H1 (cell line): Measurements from ENCODE around the gene SIK3. TPM values are rescaled to one million over a fixed set of nuclear protein-coding genes. Genes with fewer than 3 reads are reported as not detected.

Experiments
- CTCF ChIA-PET: fragments of 300-600 bp; sonication (Branson Sonifier 250); formaldehyde crosslinking; loops from one replicate; lab custom pipeline; 2021; ENCODE audit not compliant: partially characterized antibody; lab: Charles Lee
- POLR2A ChIA-PET: fragments of 300-600 bp; sonication (Branson Sonifier 250); formaldehyde crosslinking; loops from one replicate; lab custom pipeline; 2021; ENCODE audit warnings: inconsistent platforms; ENCODE audit not compliant: partially characterized antibody; lab: Charles Lee
- DNase-seq, 2 experiments: peaks; one replicate each; pipeline versions ENCODE4 v3.0.0 to v3.0.0-alpha.2; 2010 to 2022; ENCODE audit warnings: low spot score in 2 of 2, low read depth in 1 of 2, mixed read lengths in 1 of 2
- FAIRE-seq: peaks from 2 replicates; lab custom pipeline; 2011; peaks lifted over from hg19 to GRCh38; lab: Jason Lieb, UNC
- H2AFZ ChIP-seq: 2 replicates; pipeline ENCODE4 v1.8.1; 2012; ENCODE audit warnings: low read length, inconsistent platforms
- H2AK5ac ChIP-seq: 2 replicates; pipeline ENCODE4 v1.6.1; 2013; ENCODE audit warnings: low read depth, low read length
- H2BK120ac ChIP-seq: replicated peaks from 2 replicates; pipeline ENCODE3; 2013; ENCODE audit warnings: low read depth, low read length, inconsistent platforms
- H2BK12ac ChIP-seq: 2 replicates; pipeline ENCODE4 v1.6.1; 2013; ENCODE audit warnings: low read depth, low read length
- H2BK15ac ChIP-seq: 2 replicates; pipeline ENCODE4 v1.6.1; 2013; ENCODE audit warnings: low read length
- H2BK20ac ChIP-seq: 2 replicates; pipeline ENCODE4 v1.6.1; 2013; ENCODE audit warnings: low read length
- H2BK5ac ChIP-seq: 2 replicates; pipeline ENCODE4 v1.6.1; 2013; ENCODE audit warnings: low read depth, low read length
- H3K14ac ChIP-seq: 2 replicates; pipeline ENCODE4 v1.6.1; 2013; ENCODE audit warnings: inconsistent platforms; ENCODE audit not compliant: insufficient read length
- H3K18ac ChIP-seq: 2 replicates; pipeline ENCODE4 v1.6.1; 2013; ENCODE audit warnings: low read length; ENCODE audit errors: extremely low read depth
- H3K23ac ChIP-seq: 2 replicates; pipeline ENCODE4 v1.6.1; 2013; ENCODE audit warnings: inconsistent platforms; ENCODE audit not compliant: insufficient read length
- H3K23me2 ChIP-seq: 2 replicates; pipeline ENCODE4 v1.6.1; 2013; ENCODE audit warnings: low read depth, low read length
- H3K27ac ChIP-seq: 2 replicates; pipeline ENCODE4 v1.6.1; 2011; ENCODE audit warnings: low read depth, low read length, inconsistent platforms
- H3K27me3 ChIP-seq, 4 experiments: replicated peaks in 1 of 4; 1 replicate in 1 of 4; 2 replicates in 3 of 4; pipeline versions ENCODE4 v1.6.1 to v1.8.1; 2011 to 2013; ENCODE audit warnings: low read length in 3 of 4, mild to moderate bottlenecking in 3 of 4, inconsistent platforms in 2 of 4, mixed read lengths in 2 of 4, moderate library complexity in 1 of 4; ENCODE audit not compliant: control insufficient read depth in 3 of 4, insufficient read depth in 3 of 4; ENCODE audit errors: extremely low read depth in 1 of 4
- H3K36me3 ChIP-seq, 4 experiments: 2 replicates each; pipeline versions ENCODE4 v1.6.1 to v1.8.1; 2011 to 2013; ENCODE audit warnings: mild to moderate bottlenecking in 4 of 4, low read length in 3 of 4, moderate library complexity in 2 of 4, control low read depth in 1 of 4, inconsistent platforms in 1 of 4; ENCODE audit not compliant: insufficient read depth in 4 of 4, control insufficient read depth in 2 of 4
- H3K4ac ChIP-seq: replicated peaks from 2 replicates; pipeline ENCODE3; 2013; ENCODE audit warnings: low read length, low read depth, mixed read lengths, inconsistent platforms; ENCODE audit not compliant: insufficient read length
- H3K4me1 ChIP-seq, 4 experiments: replicated peaks in 1 of 4; 1 replicate in 1 of 4; 2 replicates in 3 of 4; pipeline versions ENCODE4 v1.6.1 to v1.8.1; 2011 to 2013; ENCODE audit warnings: low read length in 3 of 4, inconsistent platforms in 2 of 4, mixed read lengths in 1 of 4; ENCODE audit not compliant: insufficient read depth in 4 of 4, control insufficient read depth in 3 of 4
- H3K4me2 ChIP-seq, 2 experiments: 2 replicates each; pipeline versions ENCODE4 v1.6.1 to v1.8.1; 2011 to 2013; ENCODE audit warnings: low read depth in 2 of 2, low read length in 2 of 2, control low read depth in 1 of 2, inconsistent platforms in 1 of 2, mild to moderate bottlenecking in 1 of 2; ENCODE audit not compliant: insufficient read depth in 1 of 2
- H3K4me3 ChIP-seq, 4 experiments: fragments of 200-600, 300-600 bp in 1 of 4; sonication (generic), shearing (Covaris generic), sonication (Bioruptor Twin) in 1 of 4; 2 replicates each; pipeline versions ENCODE4 v1.5.1 to v1.8.1; 2011 to 2016; ENCODE audit warnings: low read length in 4 of 4, low read depth in 3 of 4, control low read depth in 2 of 4, inconsistent platforms in 2 of 4, mild to moderate bottlenecking in 2 of 4, mixed read lengths in 1 of 4, moderate library complexity in 1 of 4; ENCODE audit not compliant: insufficient read depth in 2 of 4; ENCODE audit errors: extremely low read depth in 1 of 4
- H3K56ac ChIP-seq: replicated peaks from 2 replicates; pipeline ENCODE3; 2013; ENCODE audit warnings: low read depth, mild to moderate bottlenecking, mixed read lengths, low read length, inconsistent platforms; ENCODE audit not compliant: insufficient read length
- H3K79me1 ChIP-seq: 2 replicates; pipeline ENCODE4 v1.6.1; 2013; ENCODE audit warnings: low read depth, low read length, control low read depth
- H3K79me2 ChIP-seq, 2 experiments: 2 replicates each; pipeline versions ENCODE4 v1.6.1 to v1.8.1; 2012 to 2013; ENCODE audit warnings: low read length in 2 of 2, mild to moderate bottlenecking in 2 of 2, inconsistent platforms in 1 of 2; ENCODE audit not compliant: insufficient read depth in 2 of 2, control insufficient read depth in 1 of 2
- H3K9ac ChIP-seq, 4 experiments: replicated peaks in 1 of 4; 1 replicate in 1 of 4; 2 replicates in 3 of 4; pipeline versions ENCODE4 v1.6.1 to v1.8.1; 2011 to 2013; ENCODE audit warnings: low read depth in 3 of 4, low read length in 3 of 4, control low read depth in 2 of 4, mild to moderate bottlenecking in 2 of 4, moderate library complexity in 2 of 4, inconsistent platforms in 1 of 4; ENCODE audit errors: extremely low read depth in 1 of 4
- H3K9me3 ChIP-seq, 2 experiments: 2 replicates each; pipeline versions ENCODE4 v1.6.1 to v1.8.1; 2012 to 2013; ENCODE audit warnings: mild to moderate bottlenecking in 2 of 2, moderate library complexity in 2 of 2, control low read depth in 1 of 2, inconsistent platforms in 1 of 2, low read depth in 1 of 2, low read length in 1 of 2, mixed read lengths in 1 of 2; ENCODE audit not compliant: insufficient read depth in 2 of 2
- H4K20me1 ChIP-seq, 2 experiments: replicated peaks in 1 of 2; 2 replicates each; pipeline versions ENCODE3 to v1.8.1; 2011 to 2013; ENCODE audit warnings: inconsistent platforms in 2 of 2, low read length in 2 of 2, mild to moderate bottlenecking in 1 of 2; ENCODE audit not compliant: insufficient read depth in 2 of 2, control insufficient read depth in 1 of 2
- H4K5ac ChIP-seq: 2 replicates; pipeline ENCODE4 v1.6.1; 2013; ENCODE audit warnings: low read length, low read depth, mixed read lengths, inconsistent platforms; ENCODE audit not compliant: insufficient read length
- H4K8ac ChIP-seq: 2 replicates; pipeline ENCODE4 v1.8.0; 2013; ENCODE audit warnings: mild to moderate bottlenecking, moderate library complexity, low read length, inconsistent platforms; ENCODE audit not compliant: insufficient read depth; ENCODE audit errors: extremely low read depth
- H4K91ac ChIP-seq: replicated peaks from 2 replicates; pipeline ENCODE3; 2013; ENCODE audit warnings: low read length, mixed read lengths, inconsistent platforms; ENCODE audit not compliant: insufficient read length
- CEBPB ChIP-seq: IDR thresholded peaks from 2 replicates; pipeline ENCODE4 v1.6.1; 2012; ENCODE audit warnings: low read depth, low read length
- CTBP2 ChIP-seq: IDR thresholded peaks from 2 replicates; pipeline ENCODE4 v1.7.0; 2011; ENCODE audit warnings: borderline replicate concordance, mild to moderate bottlenecking, moderate library complexity, mixed read lengths, low read length; ENCODE audit not compliant: insufficient read depth, insufficient read length
- GABPA ChIP-seq: IDR thresholded peaks from 2 replicates; pipeline ENCODE4 v1.6.1; 2011; ENCODE audit warnings: mild to moderate bottlenecking, low read length, moderate library complexity, borderline replicate concordance; ENCODE audit not compliant: insufficient read depth
- RBBP5 ChIP-seq: IDR thresholded peaks from 2 replicates; pipeline ENCODE4 v1.7.1; 2012; ENCODE audit warnings: low read depth, mild to moderate bottlenecking, inconsistent platforms, low read length, moderate library complexity, borderline replicate concordance
- SIRT6 ChIP-seq: IDR thresholded peaks from one replicate; pipeline ENCODE4 v1.7.1; 2012; ENCODE audit warnings: low read length, inconsistent platforms
- SUZ12 ChIP-seq: fragments of 200-600 bp; sonication (generic); IDR thresholded peaks from 2 replicates; pipeline ENCODE4 v1.6.1; 2012; ENCODE audit warnings: mild to moderate bottlenecking, inconsistent platforms, low read length, moderate library complexity, mixed read lengths
- WGBS, 2 experiments: shearing (Covaris generic) in 1 of 2; methylation state at CpG; one replicate each; pipeline versions ENCODE4 v1.1.6 to v1.1.7; 2013 to 2015; ENCODE audit warnings: low lambda C conversion rate in 2 of 2, mixed read lengths in 2 of 2, inconsistent platforms in 1 of 2, low coverage in 1 of 2, missing lambda C conversion rate in 1 of 2; ENCODE audit not compliant: insufficient replicate concordance in 2 of 2, insufficient coverage in 1 of 2, insufficient read length in 1 of 2; ENCODE audit errors: extremely low coverage in 1 of 2, missing lambda C conversion rate in 1 of 2; 5-methylcytosine and 5-hydroxymethylcytosine counted together
- polyA plus RNA-seq, 7 experiments: library from polyadenylated mRNA; depleted of rRNA in 3 of 7; stranded (reverse) in 5 of 7; unstranded in 2 of 7; fragments of >200 nt in 5 of 7; fragments of 200-250 nt in 2 of 7; gene quantifications; 1 replicate in 5 of 7; 2 replicates in 1 of 7; 4 replicates in 1 of 7; pipeline versions ENCODE4 v1.2.1 to v1.2.3, GENCODE V29; 2011 to 2013; ENCODE audit warnings: missing spikeins in 2 of 7, mixed read lengths in 2 of 7
- total RNA-seq: library from RNA; stranded (reverse); fragmentation: NEBNext Ultra II Directional; extraction: Animal tissue kit (Norgen Biotek cat#: 25700); gene quantifications from 2 replicates; pipeline ENCODE4 v1.2.1, GENCODE V29; 2021
- TF ChIP-seq, protein P1 (sequence below): IDR thresholded peaks from 2 replicates; pipeline ENCODE4 v1.6.1; 2011; ENCODE audit warnings: low read depth, mild to moderate bottlenecking, low read length; ENCODE audit not compliant: insufficient read depth

SIK3 gene
- total and polyA plus RNA-seq, 2 of the 8 experiments (the other 6 are each of a cell fraction or from before 2014, with no cell fraction given) = 19.9 to 32.1 TPM

DNA sequence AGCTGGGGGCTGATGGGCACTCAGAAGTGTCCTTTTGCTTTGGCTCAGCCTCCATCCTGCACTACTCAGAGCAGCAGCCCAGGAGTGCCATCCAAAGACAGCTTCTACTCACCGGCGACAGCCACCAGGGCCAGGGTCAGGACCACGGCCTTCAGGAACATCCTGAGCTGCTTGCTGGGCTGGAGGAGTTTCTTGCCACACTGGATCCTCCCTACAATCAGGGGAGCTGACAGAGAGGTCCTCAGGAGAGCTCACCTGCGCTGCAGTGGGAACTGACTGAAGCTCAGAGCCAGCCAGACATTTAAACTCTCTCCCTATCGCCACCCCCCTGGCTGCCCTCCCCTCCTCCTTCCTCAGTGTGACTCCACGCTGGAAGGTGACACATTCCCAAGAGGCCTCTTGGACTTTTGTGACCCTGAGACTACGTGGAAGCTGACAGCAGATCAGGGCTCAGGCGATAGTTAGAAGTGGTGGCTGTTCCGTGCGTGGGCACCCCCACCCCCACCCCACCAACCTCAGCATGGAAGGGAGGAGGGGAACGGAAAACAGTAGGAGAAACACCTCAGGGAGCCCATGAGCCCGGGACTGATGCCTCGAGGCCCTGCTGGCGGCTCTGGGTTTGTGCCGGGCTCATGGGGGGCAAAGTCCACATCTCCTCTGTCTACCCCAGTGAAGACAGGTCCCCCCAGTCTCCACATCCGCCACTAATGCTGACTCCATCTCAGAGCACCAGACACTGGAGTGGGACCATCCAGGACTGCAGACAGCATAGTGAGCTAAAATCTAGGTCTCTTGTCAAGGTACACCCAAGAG is 275.0 kb downstream of the SIK3 start, which contains the start of gene APOA4:
Gene APOA4 (minus strand): TSS at position 274 of the 813 bp plus-strand sequence. CDS start 113 bp downstream, at position 161.
- Histone ChIP-seq H3K79me1 (no peaks in the 10 kb centered on the region), H3K9me3 (no peaks in the 10 kb centered on the region), H3K23ac (no peak within 1 kb of the TSS), H2BK5ac (no peak within 1 kb of the TSS), H3K4me2 (no peak within 1 kb of the TSS), H4K91ac (no peak within 1 kb of the TSS), H3K9ac (no peak within 1 kb of the TSS), H3K4me3 (no peak within 1 kb of the TSS), H3K14ac (no peak within 1 kb of the TSS), H2AK5ac (no peak within 1 kb of the TSS), H3K36me3 (no peaks in the 10 kb centered on the region), H4K20me1 (no peaks in the 10 kb centered on the region), H4K8ac (peak within 1 kb of the TSS; percentile 71), H3K56ac (no peak within 1 kb of the TSS), H3K23me2 (no peaks in the 10 kb centered on the region), H3K4ac (no peak within 1 kb of the TSS), H2BK15ac (no peak within 1 kb of the TSS), H3K27ac (no peak within 1 kb of the TSS), H2BK20ac (no peak within 1 kb of the TSS), H3K27me3 (no peaks in the 10 kb centered on the region), H2BK120ac (no peak within 1 kb of the TSS), H3K79me2 (no peaks in the 10 kb centered on the region), H3K18ac (no peak within 1 kb of the TSS), H3K4me1 (no peaks in the 10 kb centered on the region), H4K5ac (no peak within 1 kb of the TSS), H2AFZ (no peak within 1 kb of the TSS; the same call in 1 of the 2 replicates), H2BK12ac (no peak within 1 kb of the TSS)
- DNase-seq = no peak
- ChIA-PET CTCF (interaction anchor here (0.6 to 6.9 kb wide), 12 partner anchors 10 to 307 kb away, joined by 3 to 60 read pairs (median 4); partner anchors contain the start of genes APOA1, APOA5 and ZPR1), POLR2A (interaction anchor here (0.7 kb wide), 1 partner anchor 12 kb away, joined by 3 read pairs; no protein-coding TSS in a partner anchor)
- 91% methylated on average over 12 of the region's 16 CpGs; no CpG with 5 or more reads in 1 of the 2 experiments for WGBS, 2 experiments
- TF ChIP-seq SUZ12 (no peak), SIRT6 (no peak), CEBPB (no peak), GABPA (no peak), RBBP5 (no peak), CTBP2 (no peak)
- TF ChIP-seq, protein P1, sequence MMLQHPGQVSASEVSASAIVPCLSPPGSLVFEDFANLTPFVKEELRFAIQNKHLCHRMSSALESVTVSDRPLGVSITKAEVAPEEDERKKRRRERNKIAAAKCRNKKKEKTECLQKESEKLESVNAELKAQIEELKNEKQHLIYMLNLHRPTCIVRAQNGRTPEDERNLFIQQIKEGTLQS = no peak
- FAIRE-seq = no peak
